Measurements from ENCODE around the gene BICRAL.

The BICRAL gene

DNA sequence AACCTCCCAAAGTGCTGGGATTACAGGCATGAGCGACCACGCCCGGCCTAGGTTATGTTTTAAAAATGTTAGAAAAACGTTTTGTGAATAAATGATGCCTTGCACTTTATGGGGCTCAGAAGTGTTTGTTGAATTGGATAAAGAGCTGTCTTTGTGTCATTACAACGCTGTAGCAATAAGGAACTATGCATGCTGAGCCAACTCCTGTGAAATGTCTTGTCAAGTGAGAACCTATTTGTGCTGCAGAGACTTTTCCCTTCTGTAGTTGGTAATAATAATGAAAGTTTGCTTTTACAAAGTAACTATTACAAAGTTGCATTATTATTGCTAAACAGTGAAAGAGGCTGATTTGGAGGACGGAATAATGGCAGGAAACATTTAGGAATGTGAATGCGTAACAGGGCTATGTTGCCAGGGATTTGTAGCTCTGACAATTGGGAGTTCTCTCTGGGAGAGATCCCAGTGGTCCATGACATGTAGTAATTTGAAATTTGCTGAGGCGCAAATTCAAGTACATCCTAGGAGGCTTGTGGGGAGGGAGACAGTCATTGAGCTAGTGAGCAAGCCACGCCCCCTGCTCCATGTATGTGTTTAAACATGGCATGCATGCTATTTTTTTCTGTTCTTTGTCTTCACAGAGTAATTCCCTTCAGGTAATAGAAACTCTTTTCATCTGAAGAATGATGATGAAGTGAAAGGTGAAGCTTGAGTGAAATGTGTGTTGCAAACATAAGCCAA lies 16.8 kb upstream of the BICRAL start:
- DNase-seq = no peak

DNA sequence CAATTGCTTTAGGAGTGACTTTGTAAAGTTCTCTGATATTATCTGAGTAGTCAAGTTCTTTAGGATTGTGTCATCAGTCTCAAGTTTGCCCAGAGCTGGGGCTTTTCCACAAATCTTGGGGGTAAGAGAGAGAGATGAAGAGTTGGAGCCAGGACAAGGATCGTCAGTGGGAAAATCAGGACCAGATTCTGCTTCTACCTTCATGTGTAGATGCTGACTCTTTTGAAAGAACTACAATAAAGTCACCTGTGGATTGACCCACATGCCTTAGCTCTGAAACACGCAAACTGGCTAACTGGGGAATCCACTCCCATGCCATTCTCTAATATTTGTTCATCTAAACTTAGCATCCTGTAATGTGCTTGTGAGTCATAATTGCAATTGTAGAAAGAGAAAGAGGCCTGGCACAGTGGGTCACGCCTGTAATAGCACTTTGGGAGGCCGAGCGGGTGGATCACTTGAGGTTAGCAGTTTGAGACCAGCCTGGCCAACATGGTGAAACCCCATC lies 15.6 kb upstream of the BICRAL start:
- DNase-seq = no peak

DNA sequence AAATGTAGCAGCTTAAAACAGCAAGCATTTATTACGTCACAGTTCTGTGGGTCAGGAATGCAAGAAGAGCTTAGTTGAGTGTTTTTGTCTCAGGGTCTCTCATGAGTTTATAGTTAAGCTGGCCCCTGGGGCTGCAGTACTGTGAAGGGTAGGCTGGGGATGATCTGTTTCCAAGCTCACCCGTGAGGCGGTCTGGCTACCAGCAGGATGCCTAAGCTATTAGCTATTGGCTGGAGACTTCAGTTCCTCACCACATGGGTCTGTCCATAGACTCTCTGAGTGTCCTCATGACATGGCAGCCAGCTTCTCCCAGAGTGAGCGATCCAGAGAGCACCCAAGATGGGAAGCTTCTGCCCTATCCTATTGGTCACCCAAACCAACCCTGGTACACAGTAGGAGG lies 12.8 kb upstream of the BICRAL start:
- DNase-seq = no peak

GRCh38 chr6:42769836-42770235 lies 12.0 kb upstream of the BICRAL start:
- no peak for DNase-seq

DNA sequence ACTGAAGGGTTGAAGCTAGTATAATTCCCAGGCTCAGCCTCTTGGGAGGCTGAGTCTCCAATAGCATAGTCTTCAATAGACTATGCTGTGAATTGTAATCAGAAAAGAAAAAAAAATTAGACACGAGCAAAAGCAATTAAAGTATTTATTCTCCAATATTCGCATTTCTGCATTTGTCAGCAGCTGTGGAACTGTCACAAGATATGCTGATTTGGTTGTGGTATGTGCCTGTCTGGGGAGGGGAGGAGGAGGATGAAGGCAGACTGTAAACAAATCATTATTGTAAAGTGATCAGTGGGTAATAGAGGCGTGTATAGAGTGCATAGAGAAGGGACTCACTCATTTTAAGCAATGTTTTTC lies 10.1 kb upstream of the BICRAL start:
- no peak for DNase-seq

DNA sequence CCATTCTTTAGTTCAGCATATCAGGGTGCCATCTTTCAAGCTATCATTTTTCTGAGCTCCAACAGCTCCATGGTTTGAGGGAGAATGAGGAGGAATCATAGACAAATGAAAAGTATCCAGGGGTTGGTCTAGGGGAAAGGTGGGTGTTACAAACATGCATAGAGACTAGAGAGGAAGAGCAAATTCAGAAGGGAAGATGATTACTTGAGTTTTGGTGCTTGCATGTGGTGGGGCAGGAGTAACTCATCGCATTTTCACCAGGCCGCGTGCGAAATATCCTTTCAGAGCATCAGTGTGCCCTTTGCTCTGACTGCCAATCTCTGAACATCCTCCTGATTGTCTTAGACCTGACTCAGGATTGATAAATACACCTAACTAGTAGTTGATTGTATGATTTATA lies 7.7 kb upstream of the BICRAL start:
- DNase-seq = no peak

DNA sequence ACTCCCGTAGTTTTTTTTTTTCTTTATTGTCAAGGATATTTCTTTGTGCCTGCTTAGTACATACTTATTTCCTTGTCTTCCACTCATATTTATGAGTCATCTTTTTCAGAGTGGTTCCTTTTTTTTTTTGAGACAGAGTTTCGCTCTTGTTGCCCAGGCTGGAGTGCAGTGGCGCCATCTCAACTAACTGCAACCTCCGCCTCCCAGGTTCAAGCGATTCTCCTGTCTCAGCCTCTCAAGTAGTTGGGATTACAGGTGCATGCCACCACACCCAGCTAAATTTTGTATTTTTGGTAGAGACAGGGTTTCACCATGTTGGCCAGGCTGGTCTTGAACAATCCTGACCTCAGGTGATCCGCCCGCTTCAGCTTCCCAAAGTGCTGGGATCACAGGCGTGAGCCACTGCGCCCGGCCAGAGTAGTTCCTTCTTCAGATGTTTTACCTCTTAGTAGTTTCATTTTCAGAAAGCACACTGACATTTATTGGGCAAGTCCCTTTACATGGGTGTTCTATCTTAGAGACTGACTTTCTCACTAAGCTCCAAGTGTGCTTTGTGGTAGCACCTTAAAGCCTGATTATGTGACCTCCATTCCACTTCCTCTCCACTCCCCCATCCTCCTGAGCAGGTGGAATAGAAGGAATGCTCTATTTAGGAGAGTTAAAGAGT lies 6.9 kb upstream of the BICRAL start:
- DNase-seq = peak; percentile 9

DNA sequence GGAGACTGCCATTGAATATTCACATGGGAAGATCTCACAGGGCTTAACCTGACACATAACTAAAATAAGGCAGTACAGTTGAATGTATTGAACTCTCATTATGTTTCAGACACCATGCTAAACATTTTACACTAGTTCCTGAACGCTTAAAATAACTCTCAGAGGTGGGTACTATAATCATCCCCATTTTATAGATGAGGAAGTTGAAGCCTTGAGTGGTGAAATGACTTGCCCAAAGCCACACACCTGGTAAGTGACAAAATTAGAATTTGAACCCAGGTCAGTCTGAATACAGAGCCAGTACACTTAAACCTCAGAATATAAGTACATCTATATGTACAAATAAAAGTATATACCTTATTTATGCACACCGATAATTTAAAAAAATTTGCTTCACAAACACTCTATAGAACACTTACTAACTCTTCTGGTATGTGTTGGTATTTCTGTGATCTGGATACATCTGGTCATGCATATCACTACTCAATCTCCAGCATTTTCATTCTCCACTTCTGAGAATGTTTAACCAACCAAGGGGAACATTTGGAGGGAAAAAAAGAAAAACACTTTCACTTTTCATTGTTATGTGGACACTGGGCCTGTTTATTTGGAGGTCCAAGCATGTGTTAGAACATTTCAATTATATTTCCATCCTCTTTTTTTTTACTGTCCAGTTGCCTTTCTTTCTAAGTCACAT lies 4.6 kb upstream of the BICRAL start:
- no peak for DNase-seq

DNA sequence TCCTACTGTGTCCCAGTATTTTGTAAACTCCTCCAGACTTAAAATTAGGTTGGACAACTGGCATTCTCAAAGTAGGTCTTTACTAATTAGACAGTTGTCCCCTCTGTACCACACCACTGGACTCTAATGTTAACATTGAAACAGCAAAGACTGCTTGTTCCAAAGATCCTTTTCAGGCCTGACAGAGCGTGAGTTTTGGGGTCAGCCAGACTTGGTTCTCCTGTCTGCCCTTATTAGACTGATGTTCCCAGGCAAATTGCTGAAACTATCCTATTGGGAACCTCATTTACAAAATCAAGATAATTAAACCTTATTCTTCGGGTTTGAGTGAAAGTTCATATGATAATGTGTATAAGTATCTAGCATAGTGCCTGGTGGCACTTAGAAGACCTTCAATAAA lies 3.7 kb upstream of the BICRAL start:
- DNase-seq = no peak

DNA sequence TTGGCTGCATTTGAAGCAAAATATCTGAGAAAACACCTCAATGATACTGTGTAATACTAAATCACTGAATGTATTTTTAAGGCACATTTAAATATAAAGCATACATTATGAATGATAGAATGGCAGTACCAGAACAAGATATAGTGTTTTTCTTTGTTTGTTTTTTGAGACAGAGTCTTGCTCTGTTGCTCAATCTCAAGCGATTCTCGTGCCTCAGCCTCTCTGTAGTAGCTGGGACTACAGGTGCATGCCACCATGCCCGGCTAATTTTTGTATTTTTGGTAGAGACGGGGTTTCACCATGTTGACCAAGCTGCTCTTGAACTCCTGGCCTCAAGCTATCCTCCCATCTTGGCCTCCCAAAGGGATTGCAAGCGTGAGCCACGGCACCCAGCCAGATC lies 2.3 kb upstream of the BICRAL start:
- DNase-seq = no peak

GRCh38 chr6:42781546-42781795 lies 381 bp upstream of the BICRAL start:
- no peak for DNase-seq

- DNase-seq = peak; percentile 72
Observed at GRCh38 chr6:42782689-42783176, 881 bp downstream of the BICRAL start.

DNA sequence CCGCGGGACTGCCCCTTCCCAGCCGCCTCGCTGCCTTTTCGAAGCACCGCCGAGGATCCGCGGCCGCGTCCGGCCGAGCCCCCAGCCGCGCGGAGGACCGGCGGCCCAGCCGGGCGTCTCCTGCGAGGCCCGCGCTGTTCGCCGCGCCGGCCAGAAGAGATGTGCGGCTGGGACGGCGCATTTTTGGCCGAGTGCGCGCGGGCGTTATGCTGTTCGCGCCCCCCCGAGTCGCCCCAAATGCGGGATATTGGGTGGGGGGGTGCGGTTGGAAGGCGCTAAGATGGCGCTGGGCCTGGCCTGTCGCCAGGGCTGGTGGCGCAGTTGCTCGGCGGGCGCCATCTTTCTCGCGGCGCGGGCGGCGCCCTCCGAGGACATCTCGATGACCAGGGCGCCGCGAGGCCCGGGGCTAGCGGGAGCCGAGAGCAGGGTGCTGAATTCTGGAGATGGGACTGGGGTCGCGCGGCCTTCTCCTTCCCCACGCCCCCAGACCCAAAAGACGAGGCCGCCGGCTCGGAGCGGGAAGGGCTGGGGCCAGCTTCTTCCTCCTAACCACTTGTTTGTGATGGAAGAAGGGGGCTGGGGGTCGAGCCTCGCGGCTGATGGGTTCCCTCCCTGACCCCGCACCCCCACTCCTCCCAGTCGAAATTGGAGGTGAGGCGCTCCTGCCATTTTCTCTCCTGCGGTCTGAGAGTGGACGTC lies 1.5 kb downstream of the BICRAL start:
- peak; percentile 75 for DNase-seq

DNA sequence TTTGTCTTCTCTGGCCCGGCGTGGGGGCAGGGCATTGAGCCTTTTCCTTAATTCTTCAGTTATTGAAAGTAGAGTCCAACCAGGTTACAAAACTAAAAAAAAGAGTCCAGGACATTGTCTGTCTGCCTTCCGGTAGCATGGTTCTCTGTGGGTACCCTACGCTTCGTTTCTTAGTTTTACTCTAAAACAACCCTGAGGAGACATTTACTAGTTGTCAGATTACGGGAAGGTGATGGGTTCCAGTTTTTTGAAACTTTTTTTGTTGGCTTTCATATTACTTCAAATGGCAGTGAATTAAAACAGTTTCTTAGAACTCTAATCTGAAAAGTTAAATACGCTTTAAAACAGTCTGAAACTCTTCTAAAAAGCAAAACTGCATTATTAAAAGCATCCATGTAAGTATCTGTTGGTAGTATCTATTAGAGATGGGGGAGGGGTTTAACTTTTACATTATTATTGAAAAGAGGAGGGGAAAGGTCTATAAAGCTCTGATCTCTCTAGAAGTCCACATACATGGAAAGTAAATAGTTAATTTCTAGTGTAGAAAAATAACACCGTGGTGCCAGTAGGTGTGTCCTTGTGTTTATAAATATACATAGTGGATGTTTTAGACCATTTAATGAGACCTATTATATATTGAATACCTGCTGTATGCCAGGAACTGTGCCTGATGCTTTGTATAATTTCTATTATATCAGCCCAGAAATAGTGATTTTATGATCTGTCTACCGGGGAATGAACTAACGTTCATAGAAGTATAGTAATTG lies 2.2 kb downstream of the BICRAL start:
- no peak for DNase-seq

DNA sequence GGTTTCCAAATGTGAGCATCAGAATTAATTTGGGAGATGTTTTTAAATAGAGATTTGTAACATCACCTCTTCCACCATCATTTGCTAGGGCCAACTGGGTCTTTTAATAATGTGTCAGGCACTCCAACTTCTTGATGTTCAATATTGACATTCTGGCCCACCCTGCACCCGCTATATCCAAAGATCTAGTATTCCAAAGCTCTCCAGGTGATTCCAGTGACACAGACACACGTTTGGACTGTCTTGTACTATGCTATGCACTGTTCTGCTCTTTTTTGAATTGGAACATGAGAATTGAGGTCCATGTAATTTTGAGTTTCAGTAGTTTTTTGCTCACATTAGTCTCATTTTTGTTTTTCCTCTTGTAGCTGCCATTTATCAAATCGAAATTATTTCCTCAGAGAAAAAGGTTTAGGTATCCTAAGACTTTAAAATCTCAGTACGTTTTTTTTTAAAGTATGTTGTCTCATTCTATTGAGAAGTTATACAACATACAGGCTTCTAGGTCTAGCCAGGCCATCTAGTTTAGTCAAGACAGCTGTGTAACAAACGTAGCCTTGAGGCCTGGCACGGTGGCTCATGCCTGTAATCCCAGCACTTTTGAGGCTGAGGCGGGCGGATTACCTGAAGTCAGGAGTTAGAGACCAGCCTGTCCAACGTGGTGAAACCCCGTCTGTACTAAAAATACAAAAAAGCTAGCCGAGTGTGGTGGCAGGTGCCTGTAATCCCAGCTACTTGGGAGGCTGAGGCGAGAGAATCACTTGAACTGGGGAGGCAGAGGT lies 3.1 kb downstream of the BICRAL start:
- DNase-seq = no peak

GRCh38 chr6:42786525-42786985 lies 4.7 kb downstream of the BICRAL start:
- DNase-seq = no peak

DNA sequence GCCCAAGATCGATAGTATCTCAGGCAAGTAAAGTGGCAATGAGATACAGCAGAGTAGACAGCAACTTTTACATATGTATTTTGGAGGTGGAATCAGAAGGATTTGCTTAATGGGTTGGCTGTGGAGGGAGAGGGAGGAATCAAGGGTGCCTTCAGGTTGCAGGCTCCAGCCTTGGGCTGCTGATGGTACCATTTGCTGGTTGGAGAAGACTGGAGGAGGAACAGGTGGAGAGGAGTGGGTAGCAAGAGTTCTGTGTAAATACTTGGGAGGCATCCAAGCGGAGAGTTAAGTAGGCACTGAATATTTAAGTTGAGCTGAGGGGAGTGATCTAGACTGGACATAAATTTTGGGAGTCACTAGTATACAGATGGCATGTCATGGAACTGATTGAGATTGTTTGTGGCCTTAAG lies 5.2 kb downstream of the BICRAL start:
- no peak for DNase-seq

GRCh38 chr6:42788671-42789070 lies 6.8 kb downstream of the BICRAL start:
- DNase-seq = no peak

- DNase-seq = no peak
Observed at GRCh38 chr6:42790549-42791181, 8.8 kb downstream of the BICRAL start.

- DNase-seq = no peak
Observed at GRCh38 chr6:42791706-42792320, 10.0 kb downstream of the BICRAL start.

GRCh38 chr6:42795651-42796050 lies 13.8 kb downstream of the BICRAL start:
- DNase-seq = no peak
